ENCODE data around the gene C12orf56. TPM values are rescaled to one million over a fixed set of nuclear protein-coding genes. Genes with fewer than 3 reads are reported as not detected.
A peak's percentile ranks its signal among the peaks of the same experiment; 100 is the strongest.

Gene C12orf56, protein sequence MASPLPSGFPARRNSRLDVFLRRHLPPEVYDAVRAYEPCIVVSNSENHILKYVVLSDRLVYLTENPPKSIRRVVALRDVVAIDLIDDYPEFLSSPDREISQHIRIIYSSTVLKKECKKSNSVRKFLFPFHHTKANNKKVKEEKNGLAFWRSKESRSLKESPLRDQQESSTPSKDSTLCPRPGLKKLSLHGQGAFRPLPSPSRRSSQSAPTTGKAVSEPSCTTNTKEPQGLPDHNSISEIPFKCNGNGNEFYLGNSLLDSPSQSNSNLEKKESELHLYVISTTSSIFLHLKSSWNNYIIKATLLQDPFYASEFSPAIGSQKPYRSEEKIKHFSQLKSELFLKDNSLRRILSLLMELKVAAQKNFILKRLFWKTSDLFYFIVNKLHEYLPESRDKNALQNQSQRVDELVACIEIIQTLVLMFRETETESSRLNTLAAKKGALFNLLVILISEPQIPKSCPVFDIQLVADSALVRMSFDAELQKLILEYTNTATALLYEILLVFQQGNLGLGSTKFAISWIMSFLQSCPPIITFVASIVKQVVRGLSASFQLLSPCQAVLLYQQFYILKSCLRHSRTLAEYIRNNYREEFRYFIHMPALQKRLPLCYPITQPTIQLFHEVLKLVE
- under 1 TPM in 2 of 3 donors, not detected in 1; 0.09 to 0.53 TPM for total RNA-seq
- long read RNA-seq, donor 1 = 0 reads
- long read RNA-seq, donor 2 = 0 reads

DNA sequence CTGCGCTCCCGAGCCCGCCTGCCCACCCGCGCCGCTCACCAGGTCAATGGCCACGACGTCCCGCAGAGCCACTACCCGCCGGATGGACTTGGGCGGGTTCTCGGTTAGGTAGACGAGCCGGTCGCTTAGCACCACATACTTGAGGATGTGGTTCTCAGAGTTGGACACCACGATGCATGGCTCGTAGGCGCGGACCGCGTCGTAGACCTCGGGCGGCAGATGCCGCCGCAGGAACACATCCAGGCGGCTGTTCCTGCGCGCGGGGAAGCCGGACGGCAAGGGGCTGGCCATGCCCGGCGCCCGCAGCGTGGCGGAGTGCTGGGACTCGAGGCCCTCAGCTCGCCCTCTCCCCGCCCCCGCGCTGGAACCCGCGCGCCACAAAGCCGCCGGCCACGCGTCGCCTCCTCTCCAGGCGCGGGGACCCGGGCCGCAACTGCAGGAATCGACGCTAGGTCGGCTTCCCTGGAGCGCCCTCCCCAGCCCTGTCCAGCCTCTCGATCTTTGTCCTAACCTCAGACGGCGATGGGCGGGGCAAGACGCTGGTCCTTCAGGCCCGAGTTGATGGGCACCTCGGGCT is at the start of gene C12orf56:
Gene C12orf56 (minus strand): TSS at position 484 of the 577 bp plus-strand sequence. CDS start 193 bp downstream, at position 291.
- H3K36me3 ChIP-seq (ENCODE audit: low read depth) = no peaks in the 10 kb centered on the region
- H3K4me3 ChIP-seq = no peak within 1 kb of the TSS
- ATAC-seq (peak; percentile 25), DNase-seq (peak in 2 of 3 donors; percentile 22 to 32)
- intact Hi-C loops (cut with DNase I, micrococcal nuclease) = no loop called here
- no peaks in the 10 kb centered on the region for H3K9me3 ChIP-seq
- H3K4me1 ChIP-seq (ENCODE audit: low read depth) = peaks cover 6% of the 10 kb centered on the region
- TF ChIP-seq, protein P1, sequence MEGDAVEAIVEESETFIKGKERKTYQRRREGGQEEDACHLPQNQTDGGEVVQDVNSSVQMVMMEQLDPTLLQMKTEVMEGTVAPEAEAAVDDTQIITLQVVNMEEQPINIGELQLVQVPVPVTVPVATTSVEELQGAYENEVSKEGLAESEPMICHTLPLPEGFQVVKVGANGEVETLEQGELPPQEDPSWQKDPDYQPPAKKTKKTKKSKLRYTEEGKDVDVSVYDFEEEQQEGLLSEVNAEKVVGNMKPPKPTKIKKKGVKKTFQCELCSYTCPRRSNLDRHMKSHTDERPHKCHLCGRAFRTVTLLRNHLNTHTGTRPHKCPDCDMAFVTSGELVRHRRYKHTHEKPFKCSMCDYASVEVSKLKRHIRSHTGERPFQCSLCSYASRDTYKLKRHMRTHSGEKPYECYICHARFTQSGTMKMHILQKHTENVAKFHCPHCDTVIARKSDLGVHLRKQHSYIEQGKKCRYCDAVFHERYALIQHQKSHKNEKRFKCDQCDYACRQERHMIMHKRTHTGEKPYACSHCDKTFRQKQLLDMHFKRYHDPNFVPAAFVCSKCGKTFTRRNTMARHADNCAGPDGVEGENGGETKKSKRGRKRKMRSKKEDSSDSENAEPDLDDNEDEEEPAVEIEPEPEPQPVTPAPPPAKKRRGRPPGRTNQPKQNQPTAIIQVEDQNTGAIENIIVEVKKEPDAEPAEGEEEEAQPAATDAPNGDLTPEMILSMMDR (IDR thresholded peaks at IDR 0.05) = no peak

DNA sequence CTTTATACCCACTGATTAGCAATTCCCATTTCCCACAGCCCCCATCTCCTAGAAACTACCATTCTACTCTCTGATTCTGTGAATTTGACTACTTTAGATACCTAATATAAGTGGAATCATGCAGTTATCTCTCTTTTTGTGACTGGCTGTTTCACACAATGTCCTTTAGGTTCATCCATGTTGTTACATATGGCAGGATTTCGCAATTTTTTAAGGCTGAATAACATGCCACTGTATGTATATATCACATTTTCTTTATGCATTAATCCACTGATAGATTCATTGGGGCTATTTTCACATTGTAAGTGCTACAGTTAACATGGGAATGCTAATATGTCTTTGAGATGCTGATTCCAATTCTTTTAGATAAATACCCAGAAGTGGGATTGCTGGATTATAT is 49.5 kb upstream of the C12orf56 start:
- Histone ChIP-seq H3K9me3 (no peaks in the 10 kb centered on the region), H3K4me1 (ENCODE audit: low read depth) (no peaks in the 10 kb centered on the region), H3K4me3 (no peak overlapping the region), H3K36me3 (ENCODE audit: low read depth) (peaks cover 8% of the 10 kb centered on the region)
- intact Hi-C loops (cut with DNase I, micrococcal nuclease) = no loop called here
- TF ChIP-seq, protein P1 (IDR thresholded peaks at IDR 0.05) = no peak
- ATAC-seq (no peak), DNase-seq (no peak)

DNA sequence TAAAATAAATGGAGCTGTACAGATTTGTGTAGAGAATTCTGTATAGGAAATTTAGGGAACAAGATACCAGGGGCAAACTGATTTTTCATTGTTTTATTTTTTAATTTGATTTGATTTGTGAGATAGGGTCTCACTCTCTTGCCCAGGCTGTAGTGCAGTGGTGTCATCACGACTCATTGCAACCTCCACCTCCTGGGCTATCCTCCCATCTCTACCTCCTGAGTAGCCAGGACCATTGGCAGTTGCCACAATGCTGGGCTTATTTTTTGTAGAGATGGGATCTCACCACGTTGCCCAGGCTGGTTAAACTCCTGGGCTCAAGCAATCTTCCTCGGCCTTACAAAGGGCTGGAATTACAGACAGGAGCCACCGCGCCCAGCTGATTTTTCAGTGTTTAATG is 43.4 kb upstream of the C12orf56 start:
- no peak overlapping the region for H3K4me3 ChIP-seq
- H3K36me3 ChIP-seq (ENCODE audit: low read depth) = peaks cover 9% of the 10 kb centered on the region
- no peak for DNase-seq
- no peak for ATAC-seq
- intact Hi-C loops (cut with DNase I, micrococcal nuclease) = no loop called here
- no peaks in the 10 kb centered on the region for H3K4me1 ChIP-seq (ENCODE audit: low read depth)
- H3K9me3 ChIP-seq = no peaks in the 10 kb centered on the region
- TF ChIP-seq, protein P1 (IDR thresholded peaks at IDR 0.05) = no peak

DNA sequence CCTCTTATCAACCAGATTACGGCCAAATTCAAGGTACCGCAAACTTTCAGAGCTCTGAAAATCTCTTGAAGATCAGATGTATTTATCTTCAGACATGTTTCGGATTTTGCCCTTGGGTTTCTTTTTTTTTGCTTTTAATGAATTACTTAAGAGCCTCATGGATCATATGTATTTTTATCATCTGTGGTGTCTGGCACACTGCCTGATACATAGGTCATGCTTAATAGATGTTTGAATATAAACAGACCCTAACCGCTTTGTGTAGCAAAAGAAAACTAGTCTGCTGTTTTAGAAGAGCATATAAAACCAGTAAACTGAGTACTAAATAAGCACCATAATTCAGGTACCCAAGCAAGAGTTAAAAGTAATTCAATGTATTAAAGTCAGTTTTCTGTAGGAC is 41.2 kb upstream of the C12orf56 start:
- intact Hi-C loops (cut with DNase I, micrococcal nuclease) = no loop called here

DNA sequence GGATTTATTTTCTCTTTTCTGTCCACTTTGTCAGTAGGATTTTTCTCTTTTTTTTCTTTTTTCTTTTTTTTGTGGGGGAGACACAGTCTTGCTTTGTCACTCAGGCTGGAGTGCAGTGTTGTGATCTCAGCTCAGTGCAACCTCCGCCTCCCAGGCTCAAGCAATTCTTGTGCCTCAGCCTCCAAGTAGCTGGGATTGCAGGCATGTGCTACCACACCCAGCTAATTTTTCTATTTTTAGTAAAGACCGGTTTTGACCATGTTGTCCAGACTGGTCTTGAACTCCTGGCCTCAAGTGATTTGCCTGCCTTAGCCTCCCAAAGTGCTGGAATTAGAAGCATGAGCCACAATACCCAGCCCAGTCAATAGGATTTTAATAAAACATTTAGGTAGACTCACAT is 40.3 kb upstream of the C12orf56 start:
- TF ChIP-seq, protein P1 (IDR thresholded peaks at IDR 0.05) = no peak
- ATAC-seq = no peak
- intact Hi-C loops (cut with DNase I, micrococcal nuclease) = no loop called here

More for the DNA sequence above, 41.2 kb upstream of the C12orf56 start:
- Histone ChIP-seq H3K4me3 (no peak overlapping the region), H3K9me3 (no peaks in the 10 kb centered on the region), H3K4me1 (ENCODE audit: low read depth) (no peaks in the 10 kb centered on the region), H3K36me3 (ENCODE audit: low read depth) (peaks cover 5% of the 10 kb centered on the region)
- DNase-seq (no peak), ATAC-seq (no peak)
- TF ChIP-seq, protein P1 (IDR thresholded peaks at IDR 0.05) = no peak

More for the DNA sequence above, 40.3 kb upstream of the C12orf56 start:
- H3K4me3 ChIP-seq = no peak overlapping the region
- peaks cover 6% of the 10 kb centered on the region for H3K36me3 ChIP-seq (ENCODE audit: low read depth)
- DNase-seq = no peak
- H3K4me1 ChIP-seq (ENCODE audit: low read depth) = no peaks in the 10 kb centered on the region
- no peaks in the 10 kb centered on the region for H3K9me3 ChIP-seq
